KMS-11 (cell line): ENCODE measurements around the gene SURF4.

Experiments
- H2AFZ ChIP-seq: fragments of 200-600 bp; sonication (generic); 2 replicates; pipeline ENCODE4 v1.6.1; 2016; ENCODE audit warnings: antibody characterized with exemption, mixed run types, low read depth
- H3K27ac ChIP-seq: fragments of 200-600 bp; sonication (generic); 2 replicates; pipeline ENCODE4 v1.6.1; 2016; ENCODE audit warnings: mild to moderate bottlenecking, mixed run types
- H3K27me3 ChIP-seq: fragments of 200-600 bp; sonication (generic); 2 replicates; pipeline ENCODE4 v1.6.1; 2017; ENCODE audit warnings: mild to moderate bottlenecking, low read depth, mixed run types, moderate library complexity; ENCODE audit not compliant: insufficient read depth
- H3K36me3 ChIP-seq: fragments of 200-600 bp; sonication (generic); 2 replicates; pipeline ENCODE4 v1.6.1; 2017; ENCODE audit warnings: mild to moderate bottlenecking, mixed run types; ENCODE audit not compliant: insufficient read depth
- H3K4me1 ChIP-seq: fragments of 200-600 bp; sonication (generic); 2 replicates; pipeline ENCODE4 v1.6.1; 2016; ENCODE audit warnings: mild to moderate bottlenecking, low read depth, mixed run types; ENCODE audit not compliant: poor library complexity, severe bottlenecking
- H3K4me2 ChIP-seq: fragments of 200-600 bp; sonication (generic); 2 replicates; pipeline ENCODE4 v1.7.0; 2016; ENCODE audit warnings: mild to moderate bottlenecking, mixed run types
- H3K4me3 ChIP-seq: fragments of 200-600 bp; sonication (generic); IDR thresholded peaks from 2 replicates; pipeline ENCODE4 v1.6.1; 2017; ENCODE audit warnings: low read depth, low read length, mixed read lengths; ENCODE audit not compliant: insufficient read depth
- H3K79me2 ChIP-seq: fragments of 200-600 bp; sonication (generic); 2 replicates; pipeline ENCODE4 v1.6.1; 2016; ENCODE audit warnings: low read depth, mixed run types; ENCODE audit not compliant: insufficient read depth
- H3K9ac ChIP-seq: fragments of 200-600 bp; sonication (generic); 2 replicates; pipeline ENCODE4 v1.6.1; 2016; ENCODE audit warnings: mild to moderate bottlenecking, mixed run types
- H4K20me1 ChIP-seq: fragments of 200-600 bp; sonication (generic); 2 replicates; pipeline ENCODE4 v1.6.1; 2016; ENCODE audit warnings: mild to moderate bottlenecking, mixed run types; ENCODE audit not compliant: insufficient read depth
- TF ChIP-seq, protein P1 (sequence below): fragments of 200-600 bp; sonication (generic); conservative IDR thresholded peaks from 2 replicates; pipeline ENCODE4 v1.6.1; 2017; ENCODE audit warnings: low read depth, mild to moderate bottlenecking, antibody characterized with exemption, low read length, moderate library complexity, mixed read lengths

The SURF4 gene

DNA sequence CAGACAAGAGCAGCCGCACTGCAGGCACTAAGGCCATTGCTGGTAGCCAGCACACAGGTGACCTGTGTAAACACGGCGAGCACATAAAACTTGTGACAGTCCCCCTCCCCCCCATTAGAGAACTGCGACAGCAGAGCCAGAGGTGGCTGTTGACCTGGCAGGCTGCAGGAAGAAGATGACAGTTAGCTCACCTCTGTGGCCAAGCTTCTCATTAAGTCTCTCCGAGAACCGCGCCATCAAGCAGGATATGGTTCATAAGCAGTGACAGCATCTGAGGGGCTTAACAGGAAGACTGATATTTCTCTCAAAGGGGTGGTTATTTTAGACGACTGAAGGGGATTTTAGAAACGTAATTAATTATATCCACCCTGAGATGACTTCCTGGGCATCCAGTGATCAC is 5.2 kb downstream of the SURF4 start:
- H4K20me1 ChIP-seq, result 0 out of 2 replicates have a peak, but pooled peaks cover 3% of the 10 kb centered on the region
- H3K4me2 ChIP-seq, result no peak overlapping the region
- peaks cover 95% of the 10 kb centered on the region for H3K79me2 ChIP-seq
- no peak overlapping the region for H3K9ac ChIP-seq
- TF ChIP-seq, protein P1, sequence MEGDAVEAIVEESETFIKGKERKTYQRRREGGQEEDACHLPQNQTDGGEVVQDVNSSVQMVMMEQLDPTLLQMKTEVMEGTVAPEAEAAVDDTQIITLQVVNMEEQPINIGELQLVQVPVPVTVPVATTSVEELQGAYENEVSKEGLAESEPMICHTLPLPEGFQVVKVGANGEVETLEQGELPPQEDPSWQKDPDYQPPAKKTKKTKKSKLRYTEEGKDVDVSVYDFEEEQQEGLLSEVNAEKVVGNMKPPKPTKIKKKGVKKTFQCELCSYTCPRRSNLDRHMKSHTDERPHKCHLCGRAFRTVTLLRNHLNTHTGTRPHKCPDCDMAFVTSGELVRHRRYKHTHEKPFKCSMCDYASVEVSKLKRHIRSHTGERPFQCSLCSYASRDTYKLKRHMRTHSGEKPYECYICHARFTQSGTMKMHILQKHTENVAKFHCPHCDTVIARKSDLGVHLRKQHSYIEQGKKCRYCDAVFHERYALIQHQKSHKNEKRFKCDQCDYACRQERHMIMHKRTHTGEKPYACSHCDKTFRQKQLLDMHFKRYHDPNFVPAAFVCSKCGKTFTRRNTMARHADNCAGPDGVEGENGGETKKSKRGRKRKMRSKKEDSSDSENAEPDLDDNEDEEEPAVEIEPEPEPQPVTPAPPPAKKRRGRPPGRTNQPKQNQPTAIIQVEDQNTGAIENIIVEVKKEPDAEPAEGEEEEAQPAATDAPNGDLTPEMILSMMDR, result no peak
- no peak overlapping the region for H3K4me3 ChIP-seq
- no peak overlapping the region for H3K27ac ChIP-seq
- H3K36me3 ChIP-seq, result 0 out of 2 replicates have a peak, but pooled peaks cover 3% of the 10 kb centered on the region
- H3K27me3 ChIP-seq, result no peaks in the 10 kb centered on the region
- H3K4me1 ChIP-seq, result peaks cover 10% of the 10 kb centered on the region
- no peak overlapping the region for H2AFZ ChIP-seq

DNA sequence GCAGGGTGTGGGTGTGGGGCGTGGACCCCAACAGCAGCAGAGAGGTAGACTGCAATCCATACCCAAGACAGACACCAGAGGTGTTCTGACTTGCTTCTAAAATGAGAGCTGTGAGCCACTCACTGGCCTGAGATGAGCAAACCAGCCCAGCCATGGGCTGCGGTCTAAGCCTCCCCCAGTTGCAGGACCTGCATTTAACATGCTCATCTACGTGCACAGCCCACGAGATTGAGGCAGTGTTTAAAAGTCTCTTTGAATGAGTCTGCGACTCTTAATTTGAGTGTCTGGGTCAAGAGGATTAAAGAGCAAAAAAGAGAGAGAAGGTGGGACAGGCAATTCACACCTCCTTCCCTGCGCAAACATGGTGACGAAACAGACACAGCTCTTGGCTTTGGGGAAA is 5.9 kb downstream of the SURF4 start:
- no peaks in the 10 kb centered on the region for H3K27me3 ChIP-seq
- H3K36me3 ChIP-seq, result peaks cover 3% of the 10 kb centered on the region; the same call in 1 of the 2 replicates
- 0 out of 2 replicates have a peak, but pooled peaks cover 3% of the 10 kb centered on the region for H4K20me1 ChIP-seq
- no peak overlapping the region for H3K4me2 ChIP-seq
- TF ChIP-seq, protein P1, result no peak
- H3K79me2 ChIP-seq, result peaks cover 87% of the 10 kb centered on the region
- no peak overlapping the region for H3K27ac ChIP-seq
- no peak overlapping the region for H3K9ac ChIP-seq
- H2AFZ ChIP-seq, result no peak overlapping the region
- peaks cover 10% of the 10 kb centered on the region for H3K4me1 ChIP-seq
- no peak overlapping the region for H3K4me3 ChIP-seq

GRCh38 chr9:133369422-133369821 is 6.4 kb downstream of the SURF4 start:
- Histone ChIP-seq H2AFZ (no peak overlapping the region), H4K20me1 (0 out of 2 replicates have a peak, but pooled peaks cover 3% of the 10 kb centered on the region), H3K4me3 (no peak overlapping the region), H3K27ac (no peak overlapping the region), H3K4me2 (no peak overlapping the region), H3K79me2 (peaks cover 82% of the 10 kb centered on the region), H3K27me3 (no peaks in the 10 kb centered on the region), H3K4me1 (peaks cover 7% of the 10 kb centered on the region), H3K36me3 (peaks cover 3% of the 10 kb centered on the region; the same call in 1 of the 2 replicates), H3K9ac (no peak overlapping the region)
- TF ChIP-seq, protein P1, result no peak

- Histone ChIP-seq H3K4me2 (no peak overlapping the region), H3K9ac (no peak overlapping the region), H3K27ac (no peak overlapping the region), H4K20me1 (0 out of 2 replicates have a peak, but pooled peaks cover 3% of the 10 kb centered on the region), H3K79me2 (peaks cover 72% of the 10 kb centered on the region), H3K4me1 (no peaks in the 10 kb centered on the region), H3K36me3 (peaks cover 3% of the 10 kb centered on the region; the same call in 1 of the 2 replicates), H3K27me3 (no peaks in the 10 kb centered on the region), H3K4me3 (no peak overlapping the region), H2AFZ (no peak overlapping the region)
- TF ChIP-seq, protein P1, result no peak
Measured at GRCh38 chr9:133368249-133368881, 7.5 kb downstream of the SURF4 start.
